Measurements from ENCODE around the gene CBFA2T3.

Gene CBFA2T3

GRCh38 chr16:88885693-88886280 lies 91.2 kb downstream of the CBFA2T3 start:
- DNase-seq: no peak

- DNase-seq: no peak
Observed at GRCh38 chr16:88884569-88885271, 92.3 kb downstream of the CBFA2T3 start.

GRCh38 chr16:88883946-88884345 lies 93.1 kb downstream of the CBFA2T3 start:
- no peak for DNase-seq

- DNase-seq: no peak
Observed at GRCh38 chr16:88883117-88883895, 93.7 kb downstream of the CBFA2T3 start.

GRCh38 chr16:88882358-88883030 lies 94.5 kb downstream of the CBFA2T3 start:
- DNase-seq: no peak

GRCh38 chr16:88881675-88882357 lies 95.2 kb downstream of the CBFA2T3 start:
- no peak for DNase-seq

- DNase-seq: no peak
Observed at GRCh38 chr16:88881007-88881615, 95.9 kb downstream of the CBFA2T3 start.

GRCh38 chr16:88880226-88881006 lies 96.6 kb downstream of the CBFA2T3 start:
- DNase-seq: no peak

GRCh38 chr16:88879788-88880055 lies 97.3 kb downstream of the CBFA2T3 start:
- no peak for DNase-seq

- no peak for DNase-seq
Observed at GRCh38 chr16:88878967-88879787, 97.8 kb downstream of the CBFA2T3 start.

- no peak for DNase-seq
Observed at GRCh38 chr16:88878356-88878755, 98.7 kb downstream of the CBFA2T3 start.

- DNase-seq: no peak
Observed at GRCh38 chr16:88877564-88878289, 99.3 kb downstream of the CBFA2T3 start.

GRCh38 chr16:88876942-88877526 lies 100.0 kb downstream of the CBFA2T3 start:
- no peak for DNase-seq

- no peak for DNase-seq
Observed at GRCh38 chr16:88875703-88876234, 101.2 kb downstream of the CBFA2T3 start.

GRCh38 chr16:88874938-88875599 lies 101.9 kb downstream of the CBFA2T3 start:
- DNase-seq: no peak

GRCh38 chr16:88872650-88873331 lies 104.2 kb downstream of the CBFA2T3 start:
- no peak for DNase-seq

- DNase-seq: no peak
Observed at GRCh38 chr16:88871730-88872416, 105.1 kb downstream of the CBFA2T3 start.

GRCh38 chr16:88871349-88871702 lies 105.7 kb downstream of the CBFA2T3 start:
- no peak for DNase-seq

Data from stimulated activated CD4-positive, alpha-beta T cell treated with anti-CD3 and anti-CD28 coated beads, Interleukin-12 subunit alpha, Interleukin-12 subunit beta, amount 100 ng/mL, for 4 hours (primary cell).